ENCODE data around the gene RPL6. TPM values are rescaled to one million over a fixed set of nuclear protein-coding genes. Genes with fewer than 3 reads are reported as not detected.
A peak's percentile ranks its signal among the peaks of the same experiment; 100 is the strongest.

Gene RPL6
- total and polyA plus RNA-seq, 10 of the 15 experiments (the other 5 are each of a cell fraction or from before 2014, with no cell fraction given) = 801 to 3,690 (median 2,265) TPM

GRCh38 chr12:112386726-112387125 lies 22.7 kb downstream of the RPL6 start (continued):
- no peak for TF ChIP-seq PRDM15 (CRISPR knock-in tag; IDR thresholded peaks at IDR 0.05)
- no peak for TF ChIP-seq LARP7 (IDR thresholded peaks at IDR 0.05)
- TF ChIP-seq, protein P1, sequence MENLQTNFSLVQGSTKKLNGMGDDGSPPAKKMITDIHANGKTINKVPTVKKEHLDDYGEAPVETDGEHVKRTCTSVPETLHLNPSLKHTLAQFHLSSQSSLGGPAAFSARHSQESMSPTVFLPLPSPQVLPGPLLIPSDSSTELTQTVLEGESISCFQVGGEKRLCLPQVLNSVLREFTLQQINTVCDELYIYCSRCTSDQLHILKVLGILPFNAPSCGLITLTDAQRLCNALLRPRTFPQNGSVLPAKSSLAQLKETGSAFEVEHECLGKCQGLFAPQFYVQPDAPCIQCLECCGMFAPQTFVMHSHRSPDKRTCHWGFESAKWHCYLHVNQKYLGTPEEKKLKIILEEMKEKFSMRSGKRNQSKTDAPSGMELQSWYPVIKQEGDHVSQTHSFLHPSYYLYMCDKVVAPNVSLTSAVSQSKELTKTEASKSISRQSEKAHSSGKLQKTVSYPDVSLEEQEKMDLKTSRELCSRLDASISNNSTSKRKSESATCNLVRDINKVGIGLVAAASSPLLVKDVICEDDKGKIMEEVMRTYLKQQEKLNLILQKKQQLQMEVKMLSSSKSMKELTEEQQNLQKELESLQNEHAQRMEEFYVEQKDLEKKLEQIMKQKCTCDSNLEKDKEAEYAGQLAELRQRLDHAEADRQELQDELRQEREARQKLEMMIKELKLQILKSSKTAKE (IDR thresholded peaks at IDR 0.05; ENCODE audit: low read depth, poor library complexity, severe bottlenecking) = no peak
- TF ChIP-seq YBX1 (IDR thresholded peaks at IDR 0.05) = no peak
- TF ChIP-seq SP1 (IDR thresholded peaks at IDR 0.05; ENCODE audit: low read depth, low read length) = no peak

GRCh38 chr12:112382866-112383265 lies 26.5 kb downstream of the RPL6 start:
- H3K36me3 ChIP-seq (ENCODE audit: control insufficient read depth in 2 of 2, insufficient read depth in 2 of 2, low read length in 1 of 2) = no peaks in the 10 kb centered on the region
- H3K9me3 ChIP-seq (replicated peaks; ENCODE audit: control insufficient read depth, insufficient read depth, low read length) = no peaks in the 10 kb centered on the region
- WGBS (ENCODE audit: insufficient coverage, insufficient replicate concordance, low lambda C conversion rate, missing lambda C conversion rate) = 82% methylated on average over 9 of the region's 11 CpGs
- no peak for TF ChIP-seq ZNF217 (IDR thresholded peaks at IDR 0.05)
- no peak for TF ChIP-seq ZNF24 (IDR thresholded peaks at IDR 0.05)
- TF ChIP-seq ZBED1 (IDR thresholded peaks at IDR 0.05; ENCODE audit: borderline replicate concordance) = no peak
- TF ChIP-seq RFX5 (IDR thresholded peaks at IDR 0.05; ENCODE audit: low read depth, low read length) = no peak
- no peak for TF ChIP-seq MTA3 (IDR thresholded peaks at IDR 0.05; ENCODE audit: borderline replicate concordance, low read length)
- TF ChIP-seq POLR2A (IDR thresholded peaks at IDR 0.05; ENCODE audit: low read depth, low read length) = no peak
- no peak for TF ChIP-seq NFIC (IDR thresholded peaks at IDR 0.05; ENCODE audit: low read depth, low read length)
- TF ChIP-seq RELA (IDR thresholded peaks at IDR 0.05; ENCODE audit: borderline replicate concordance, partially characterized antibody) = no peak
- no peak for TF ChIP-seq PML (IDR thresholded peaks at IDR 0.05; ENCODE audit: low read length)
- no peak for TF ChIP-seq EED (IDR thresholded peaks at IDR 0.05; ENCODE audit: low read depth)
- no peak for TF ChIP-seq NR2F1 (conservative IDR thresholded peaks at IDR 0.05)
- H2AFZ ChIP-seq (ENCODE audit: control insufficient read depth, low read depth, low read length) = peak overlapping the region; percentile 96
- no peaks in the 10 kb centered on the region for H4K20me1 ChIP-seq (ENCODE audit: control insufficient read depth, insufficient read depth)
- ATAC-seq = no peak
- DNase-seq (ENCODE audit: low read depth, low spot score) = no peak
- intact Hi-C loops (cut with micrococcal nuclease; ENCODE audit: unreplicated experiment) (loop anchor here (10.0 kb wide), 4 partner anchors 108 to 538 kb away; partner anchors contain the start of genes ERP29, MAPKAPK5 and TMEM116), in situ Hi-C loops (cut with MboI) (loop anchor here (10.0 kb wide), 1 partner anchor 438 kb away; no protein-coding TSS in a partner anchor)
- peak overlapping the region; percentile 70 for H3K9ac ChIP-seq (ENCODE audit: control insufficient read depth, insufficient read depth, low read length)
- no peaks in the 10 kb centered on the region; the same call in 1 of the 2 replicates for H3K4me1 ChIP-seq (ENCODE audit: control insufficient read depth, insufficient read depth, low read length)
- H3K4me3 ChIP-seq = peak overlapping the region; percentile 98
- ChIA-PET CTCF (interaction anchor here (2.2 kb wide), 1 partner anchor 185 kb away, joined by 7 read pairs; no protein-coding TSS in a partner anchor), POLR2A (interaction anchor here (0.6 kb wide), 1 partner anchor 285 kb away, joined by 5 read pairs; no protein-coding TSS in a partner anchor), RAD21 (ENCODE audit: unreplicated experiment) (no interaction called here), SMC1A (ENCODE audit: uncharacterized antibody, unreplicated experiment) (no interaction called here)
- H3K4me2 ChIP-seq (ENCODE audit: control insufficient read depth, insufficient read depth) = peak overlapping the region; percentile 96
- H3K27ac ChIP-seq (ENCODE audit: control insufficient read depth, insufficient read depth) = no peak overlapping the region
- BruUV-seq (replicated peaks) = no TSS peak
- peaks cover 34% of the 10 kb centered on the region for H3K79me2 ChIP-seq (ENCODE audit: control insufficient read depth, insufficient read depth, low read length)
- H3K27me3 ChIP-seq (replicated peaks in 1 of 2; ENCODE audit: control insufficient read depth in 2 of 2, insufficient read depth in 2 of 2, low read length in 1 of 2) = no peaks in the 10 kb centered on the region
- no peak for FAIRE-seq

Data from GM12878 (cell line).